Measurements from ENCODE around the gene NME4.

GRCh38 chr16:440627-441026, 43.6 kb downstream of the NME4 start:
- TF ChIP-seq CTCF (conservative IDR thresholded peaks at IDR 0.05), result no peak
- no peak for TF ChIP-seq ZFX (IDR thresholded peaks at IDR 0.05)
